GM21423 (cell line): Measurements from ENCODE around the gene ZAR1L.
"Not testable (repeated sequence)": the region's sequence is repeated elsewhere in the genome, so short reads cannot be mapped to it uniquely, and the experiment has no call there.

Experiments used
- ATAC-seq: cut with Tn5 transposase; IDR thresholded peaks from one replicate; pipeline ENCODE4 v1.9.1; 2021; ENCODE audit warnings: mild to moderate bottlenecking, moderate library complexity; ENCODE audit not compliant: unreplicated experiment

The ZAR1L gene

GRCh38 chr13:32315238-32316027 lies at the start of gene ZAR1L, which contains the start of gene BRCA2:
TSS of gene ZAR1L (minus strand) at chr13:32315363. CDS start at chr13:32311925, 3,438 bp downstream.
TSS of gene BRCA2 (plus strand) at chr13:32315508. CDS start at chr13:32316461, 953 bp downstream.
- peak; percentile 94 for ATAC-seq

GRCh38 chr13:32362574-32362973 lies 47.4 kb upstream of the ZAR1L start:
- no peak for ATAC-seq

GRCh38 chr13:32355935-32356334 lies 40.8 kb upstream of the ZAR1L start:
- ATAC-seq, result not testable (repeated sequence)

GRCh38 chr13:32354040-32354439 lies 38.9 kb upstream of the ZAR1L start:
- ATAC-seq, result peak; percentile 64

GRCh38 chr13:32350839-32351441 lies 35.8 kb upstream of the ZAR1L start:
- ATAC-seq, result not testable (repeated sequence)

- ATAC-seq, result no peak
These were observed 32.5 kb upstream of the ZAR1L start for GRCh38 chr13:32347651-32348050.

GRCh38 chr13:32340914-32341313 lies 25.8 kb upstream of the ZAR1L start:
- ATAC-seq, result no peak

GRCh38 chr13:32334671-32335070 lies 19.5 kb upstream of the ZAR1L start:
- ATAC-seq, result no peak

GRCh38 chr13:32330441-32330840 lies 15.3 kb upstream of the ZAR1L start:
- no peak for ATAC-seq

GRCh38 chr13:32323912-32324311 lies 8.7 kb upstream of the ZAR1L start:
- no peak for ATAC-seq

GRCh38 chr13:32320528-32320927 lies 5.4 kb upstream of the ZAR1L start:
- ATAC-seq, result no peak

- ATAC-seq, result no peak
These were observed 2.7 kb upstream of the ZAR1L start for GRCh38 chr13:32317716-32318465.

- no peak for ATAC-seq
These were observed 1.3 kb upstream of the ZAR1L start for GRCh38 chr13:32316501-32316900.

GRCh38 chr13:32316028-32316339 lies 821 bp upstream of the ZAR1L start:
- peak; percentile 46 for ATAC-seq

GRCh38 chr13:32314271-32315237 lies 609 bp downstream of the ZAR1L start:
- ATAC-seq, result peak; percentile 34

GRCh38 chr13:32311188-32311897 lies 3.8 kb downstream of the ZAR1L start:
- ATAC-seq, result no peak

- peak; percentile 57 for ATAC-seq
These were observed 4.9 kb downstream of the ZAR1L start for GRCh38 chr13:32310134-32310706.

- peak; percentile 20 for ATAC-seq
These were observed 5.6 kb downstream of the ZAR1L start for GRCh38 chr13:32309312-32310133.

- ATAC-seq, result no peak
These were observed 9.5 kb downstream of the ZAR1L start for GRCh38 chr13:32305646-32306045.
